Neural progenitor cell (in vitro differentiated cells): ENCODE data around the gene FANCC. TPM values are rescaled to one million over a fixed set of nuclear protein-coding genes. Genes with fewer than 3 reads are reported as not detected.
A peak's percentile ranks its signal among the peaks of the same experiment; 100 is the strongest.

Experiments used
- DNase-seq: peaks from one replicate; pipeline ENCODE4 v3.0.0-alpha.2; 2016; ENCODE audit warnings: low spot score
- H2AFZ ChIP-seq: fragments of 200-600 bp; sonication (generic); replicated peaks from 2 replicates; pipeline ENCODE4 v1.6.1; 2016; ENCODE audit warnings: antibody characterized with exemption
- H3F3A ChIP-seq: fragments of 200-600 bp; sonication (generic); 2 replicates; pipeline ENCODE4 v1.6.1; 2016; ENCODE audit warnings: antibody characterized with exemption, low read depth
- H3K27ac ChIP-seq: fragments of 200-600 bp; sonication (generic); 2 replicates; pipeline ENCODE4 v1.5.1; 2016; ENCODE audit warnings: mild to moderate bottlenecking
- H3K27me3 ChIP-seq: fragments of 200-600 bp; sonication (generic); 2 replicates; pipeline ENCODE4 v1.6.1; 2016; ENCODE audit warnings: mild to moderate bottlenecking, moderate library complexity
- H3K36me3 ChIP-seq: fragments of 200-600 bp; sonication (generic); 2 replicates; pipeline ENCODE4 v1.5.1; 2016
- H3K4me1 ChIP-seq: fragments of 200-600 bp; sonication (generic); 2 replicates; pipeline ENCODE4 v1.6.1; 2016; ENCODE audit warnings: mixed run types
- H3K4me2 ChIP-seq: fragments of 200-600 bp; sonication (generic); 2 replicates; pipeline ENCODE4 v1.6.1; 2016
- H3K4me3 ChIP-seq: fragments of 200-600 bp; sonication (generic); 2 replicates; pipeline ENCODE4 v1.5.1; 2016
- H3K79me2 ChIP-seq: fragments of 200-600 bp; sonication (generic); 2 replicates; pipeline ENCODE4 v1.6.1; 2016; ENCODE audit warnings: low read depth
- H3K9ac ChIP-seq: fragments of 200-600 bp; sonication (generic); 2 replicates; pipeline ENCODE4 v1.6.1; 2016
- H3K9me3 ChIP-seq: fragments of 200-600 bp; sonication (generic); 2 replicates; pipeline ENCODE4 v1.5.1; 2016; ENCODE audit warnings: low read depth
- H4K20me1 ChIP-seq: fragments of 200-600 bp; sonication (generic); 2 replicates; pipeline ENCODE4 v1.6.1; 2016; ENCODE audit warnings: low read depth
- H3K27ac Mint-ChIP-seq: 3 replicates; pipeline ENCODE4 v1.8.0; 2021; ENCODE audit warnings: mixed read lengths
- H3K27me3 Mint-ChIP-seq: 2 replicates; pipeline ENCODE4 v1.8.0; 2022; ENCODE audit warnings: low read depth, mild to moderate bottlenecking, inconsistent platforms, moderate library complexity, mixed read lengths; ENCODE audit not compliant: insufficient read depth
- H3K36me3 Mint-ChIP-seq: 3 replicates; pipeline ENCODE4 v1.8.0; 2021; ENCODE audit warnings: mixed read lengths
- H3K4me1 Mint-ChIP-seq: 3 replicates; pipeline ENCODE4 v1.8.0; 2021; ENCODE audit warnings: mixed read lengths
- H3K4me3 Mint-ChIP-seq: 3 replicates; pipeline ENCODE4 v1.8.0; 2021; ENCODE audit warnings: mild to moderate bottlenecking, moderate library complexity, mixed read lengths
- H3K9me3 Mint-ChIP-seq: 3 replicates; pipeline ENCODE4 v1.8.0; 2020; ENCODE audit warnings: mixed read lengths
- CTCF ChIP-seq: fragments of 200-600 bp; sonication (generic); IDR thresholded peaks from 2 replicates; pipeline ENCODE4 v1.5.1; 2017; ENCODE audit warnings: antibody characterized with exemption, mild to moderate bottlenecking
- EZH2 ChIP-seq: fragments of 200-600 bp; sonication (generic); IDR thresholded peaks from 2 replicates; pipeline ENCODE4 v1.6.1; 2017; ENCODE audit warnings: antibody characterized with exemption, mild to moderate bottlenecking, moderate library complexity
- EZH2phosphoT487 ChIP-seq: fragments of 200-600 bp; sonication (generic); IDR thresholded peaks from 2 replicates; pipeline ENCODE4 v1.6.1; 2017; ENCODE audit warnings: antibody characterized with exemption
- total RNA-seq: library from RNA; depleted of rRNA; stranded (reverse); fragments of >200 nt; gene quantifications from 2 replicates; pipeline ENCODE4 v1.2.3, GENCODE V29; 2015; ENCODE audit warnings: low replicate concordance

The FANCC gene
- total RNA-seq, 1 donor from 2014 or later, result 49.6 TPM

- H3K27me3 ChIP-seq, result no peaks in the 10 kb centered on the region
- no peak overlapping the region for H3K4me3 Mint-ChIP-seq
Observed at GRCh38 chr9:95100071-95100627, 217.4 kb downstream of the FANCC start.

GRCh38 chr9:95099321-95100070, 218.0 kb downstream of the FANCC start:
- H3K4me1 Mint-ChIP-seq, result peaks cover 39% of the 10 kb centered on the region
- Histone ChIP-seq H4K20me1 (no peaks in the 10 kb centered on the region), H3K9ac (no peak overlapping the region), H3K4me1 (peaks cover 5% of the 10 kb centered on the region), H3K79me2 (no peaks in the 10 kb centered on the region), H2AFZ (no peak overlapping the region), H3K36me3 (no peaks in the 10 kb centered on the region), H3K27me3 (no peaks in the 10 kb centered on the region), H3F3A (no peaks in the 10 kb centered on the region), H3K9me3 (no peaks in the 10 kb centered on the region), H3K4me3 (no peak overlapping the region), H3K27ac (no peak overlapping the region), H3K4me2 (no peak overlapping the region)
- H3K27me3 Mint-ChIP-seq, result peaks cover 9% of the 10 kb centered on the region
- peaks cover 33% of the 10 kb centered on the region for H3K36me3 Mint-ChIP-seq
- no peak for DNase-seq
- TF ChIP-seq EZH2phosphoT487 (no peak), EZH2 (no peak), CTCF (no peak)
- H3K4me3 Mint-ChIP-seq, result no peak overlapping the region
- H3K9me3 Mint-ChIP-seq, result no peaks in the 10 kb centered on the region
- H3K27ac Mint-ChIP-seq, result no peak overlapping the region

More at GRCh38 chr9:95100071-95100627, 217.4 kb downstream of the FANCC start:
- no peaks in the 10 kb centered on the region for H4K20me1 ChIP-seq
- H3K4me2 ChIP-seq, result no peak overlapping the region
- H3K36me3 Mint-ChIP-seq, result peaks cover 31% of the 10 kb centered on the region
- no peak overlapping the region for H3K27ac ChIP-seq
- H3K79me2 ChIP-seq, result no peaks in the 10 kb centered on the region
- H3K27ac Mint-ChIP-seq, result no peak overlapping the region
- H3K4me3 ChIP-seq, result no peak overlapping the region
- H3K9me3 ChIP-seq, result no peaks in the 10 kb centered on the region
- H2AFZ ChIP-seq, result no peak overlapping the region
- no peaks in the 10 kb centered on the region for H3K36me3 ChIP-seq
- no peak overlapping the region for H3K9ac ChIP-seq
- H3F3A ChIP-seq, result no peaks in the 10 kb centered on the region
- TF ChIP-seq EZH2 (no peak), EZH2phosphoT487 (no peak), CTCF (no peak)
- DNase-seq, result no peak
- H3K4me1 Mint-ChIP-seq, result peaks cover 35% of the 10 kb centered on the region
- peaks cover 5% of the 10 kb centered on the region for H3K4me1 ChIP-seq
- no peaks in the 10 kb centered on the region for H3K9me3 Mint-ChIP-seq
- peaks cover 9% of the 10 kb centered on the region for H3K27me3 Mint-ChIP-seq

GRCh38 chr9:95098391-95098921, 219.1 kb downstream of the FANCC start:
- H3K4me1 Mint-ChIP-seq, result peaks cover 48% of the 10 kb centered on the region
- peaks cover 32% of the 10 kb centered on the region for H3K36me3 Mint-ChIP-seq
- H3K4me1 ChIP-seq, result peaks cover 7% of the 10 kb centered on the region
- H3K27ac ChIP-seq, result no peak overlapping the region
- no peaks in the 10 kb centered on the region for H3F3A ChIP-seq
- no peak overlapping the region for H3K9ac ChIP-seq
- no peaks in the 10 kb centered on the region for H3K9me3 ChIP-seq
- no peak overlapping the region for H2AFZ ChIP-seq
- DNase-seq, result no peak
- no peak overlapping the region for H3K4me2 ChIP-seq
- H3K4me3 Mint-ChIP-seq, result no peak overlapping the region
- TF ChIP-seq EZH2, result no peak
- no peak overlapping the region for H3K4me3 ChIP-seq
- no peaks in the 10 kb centered on the region for H3K9me3 Mint-ChIP-seq
- H3K27ac Mint-ChIP-seq, result peak overlapping the region; percentile 50
- H3K36me3 ChIP-seq, result no peaks in the 10 kb centered on the region
- H3K27me3 ChIP-seq, result no peaks in the 10 kb centered on the region
- H3K27me3 Mint-ChIP-seq, result peaks cover 13% of the 10 kb centered on the region
- no peaks in the 10 kb centered on the region for H4K20me1 ChIP-seq
- no peaks in the 10 kb centered on the region for H3K79me2 ChIP-seq

GRCh38 chr9:95097279-95097678, 220.2 kb downstream of the FANCC start:
- TF ChIP-seq EZH2phosphoT487, result no peak
- TF ChIP-seq CTCF, result no peak
- TF ChIP-seq EZH2, result no peak
- Mint-ChIP-seq H3K4me3 (no peak overlapping the region), H3K27me3 (peaks cover 14% of the 10 kb centered on the region), H3K36me3 (peaks cover 32% of the 10 kb centered on the region), H3K4me1 (peaks cover 57% of the 10 kb centered on the region), H3K27ac (no peak overlapping the region), H3K9me3 (no peaks in the 10 kb centered on the region)
- Histone ChIP-seq H2AFZ (no peak overlapping the region), H3K9me3 (no peaks in the 10 kb centered on the region), H3K27me3 (no peaks in the 10 kb centered on the region), H3K36me3 (no peaks in the 10 kb centered on the region), H4K20me1 (peaks cover 11% of the 10 kb centered on the region), H3K27ac (no peak overlapping the region), H3F3A (peaks cover 12% of the 10 kb centered on the region), H3K4me3 (no peak overlapping the region), H3K9ac (no peak overlapping the region), H3K79me2 (no peaks in the 10 kb centered on the region), H3K4me1 (peaks cover 15% of the 10 kb centered on the region), H3K4me2 (no peak overlapping the region)
- no peak for DNase-seq
